NCI-H2029 (cell line): ENCODE measurements around the gene DDX18.

ENCODE experiments used
- DNase-seq: peaks from one replicate; lab custom pipeline; 2025; lab: John Stamatoyannopoulos, UW

Gene DDX18

DNA sequence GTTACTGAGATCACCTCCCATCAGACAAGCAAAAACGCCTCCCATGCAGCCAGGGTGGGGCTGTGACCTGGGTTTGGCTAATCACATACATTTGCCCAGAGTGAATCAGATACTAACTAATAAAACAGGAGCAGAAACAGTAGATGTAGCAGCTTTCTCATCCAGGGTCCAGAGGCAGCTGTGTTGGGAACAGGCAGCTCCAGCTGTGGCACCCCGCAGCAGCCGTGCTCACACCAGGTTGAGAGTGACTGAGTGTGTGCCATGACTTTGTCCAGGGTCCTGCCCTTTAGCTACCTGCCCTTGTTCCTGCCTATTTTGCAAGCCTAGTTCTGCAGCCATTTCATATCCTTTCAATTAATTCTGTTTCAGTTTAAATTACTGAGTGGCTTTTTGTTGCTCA, 20.5 kb downstream of the DDX18 start:
- DNase-seq: no peak

DNA sequence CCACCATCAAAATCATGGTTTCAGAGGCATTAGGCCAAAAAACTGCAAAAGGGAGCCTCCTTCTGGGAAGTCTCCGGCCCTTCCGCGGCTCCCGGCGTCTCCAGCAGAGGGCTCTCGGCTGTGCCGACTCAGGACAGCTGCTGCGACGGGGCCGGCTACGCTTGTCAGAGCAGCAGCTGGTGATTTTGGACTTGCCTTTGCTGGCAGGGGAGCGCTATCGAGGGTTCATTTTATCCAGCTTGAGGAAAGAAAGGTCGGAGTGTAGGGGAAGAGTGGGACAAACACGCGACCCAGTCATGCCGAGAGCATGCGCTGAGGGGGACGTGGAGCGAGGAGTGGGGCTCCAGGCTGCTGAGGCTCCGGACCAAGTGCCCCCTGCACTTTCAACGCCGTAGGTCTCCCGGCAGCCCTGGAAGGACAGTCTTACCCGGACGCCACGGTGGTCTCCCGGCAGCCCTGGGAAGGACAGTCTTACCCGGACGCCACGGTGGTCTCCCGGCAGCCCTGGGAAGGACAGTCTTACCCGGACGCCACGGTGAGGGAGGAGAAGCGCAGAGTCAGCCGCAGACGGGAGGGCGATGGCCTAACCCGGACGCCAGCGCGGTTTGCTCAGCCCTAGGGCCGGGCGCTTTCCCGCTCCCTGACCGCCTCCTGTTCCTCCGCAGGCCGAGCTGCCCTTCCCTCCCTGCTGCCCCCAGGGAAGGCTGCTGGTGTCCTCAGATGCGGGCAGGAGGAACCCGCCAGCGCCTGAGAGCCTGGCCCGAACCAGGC, 21.7 kb downstream of the DDX18 start:
- DNase-seq: no peak

DNA sequence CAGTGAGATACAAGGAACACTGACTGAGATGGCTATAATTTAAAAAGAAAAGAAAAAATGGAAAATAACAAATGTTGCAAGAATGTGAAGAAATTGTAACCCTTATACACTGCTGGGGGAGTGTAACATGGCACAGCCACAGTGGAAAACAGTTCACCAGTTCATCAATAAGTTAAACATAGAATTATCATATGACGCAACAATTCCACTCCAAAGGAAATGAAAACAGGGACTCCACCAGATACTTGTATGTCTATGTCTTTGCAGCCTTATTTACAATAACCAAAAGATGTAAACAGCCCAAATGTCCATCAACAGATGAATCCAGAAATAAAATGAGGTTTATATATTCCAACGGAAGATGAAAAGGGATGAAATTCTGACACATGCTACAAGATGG, 30.8 kb downstream of the DDX18 start:
- no peak for DNase-seq

DNA sequence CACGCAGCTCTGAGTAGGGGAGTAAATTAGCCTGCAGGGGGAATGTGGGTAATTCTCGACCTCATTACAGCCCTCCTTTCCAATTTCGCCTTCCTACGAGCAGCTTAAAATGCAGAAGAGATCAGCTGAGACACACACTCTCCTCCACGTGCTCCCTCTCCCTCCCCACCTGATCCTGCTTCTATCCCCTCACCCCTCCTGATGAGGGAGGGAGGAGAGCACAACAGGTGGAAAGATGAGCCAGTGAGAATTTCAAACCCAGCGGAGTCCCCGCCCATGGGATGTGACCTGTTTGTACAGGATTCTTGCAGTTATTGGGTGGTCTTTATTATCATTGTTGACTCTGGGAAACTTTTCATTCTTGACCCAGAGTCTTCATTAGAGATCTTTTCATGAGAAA, 35.5 kb downstream of the DDX18 start:
- DNase-seq: no peak

DNA sequence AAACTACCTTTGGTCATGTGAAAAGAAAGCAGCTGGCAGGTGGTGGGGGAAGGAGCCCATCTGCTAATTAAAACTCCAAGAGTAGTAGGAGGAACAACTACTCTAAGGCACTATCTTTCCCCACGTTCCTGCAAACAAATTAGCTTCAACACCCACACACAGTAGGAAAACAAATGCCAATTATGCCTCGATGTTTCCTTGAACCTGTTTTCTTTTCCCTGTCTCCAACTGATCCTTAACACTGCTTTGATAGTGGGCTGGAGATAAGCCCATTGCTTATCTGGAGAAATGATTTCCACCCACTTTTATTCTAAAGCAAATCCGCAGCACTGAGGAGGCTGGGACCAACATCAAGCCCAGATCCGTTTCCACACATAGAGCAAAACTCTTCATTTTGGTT, 36.0 kb downstream of the DDX18 start:
- no peak for DNase-seq

DNA sequence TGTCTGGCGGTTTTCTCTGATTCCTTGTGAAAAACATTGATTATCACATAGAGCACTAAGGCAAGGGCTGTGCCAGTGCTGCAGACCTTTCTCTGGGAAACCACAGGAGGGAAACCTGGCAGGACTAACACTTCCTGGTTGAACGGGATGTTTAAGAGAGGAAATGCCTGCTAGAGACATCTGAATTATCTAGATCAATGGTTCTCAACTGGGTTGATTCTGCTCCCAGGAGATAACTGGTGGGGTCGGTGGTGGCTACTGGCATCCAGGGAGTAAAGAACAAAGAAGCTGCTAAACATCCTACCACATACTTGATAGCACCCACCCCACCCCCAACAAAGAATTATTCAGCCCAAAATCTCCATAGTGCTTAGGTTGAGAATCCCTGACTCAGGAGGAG, 37.5 kb downstream of the DDX18 start:
- no peak for DNase-seq

DNA sequence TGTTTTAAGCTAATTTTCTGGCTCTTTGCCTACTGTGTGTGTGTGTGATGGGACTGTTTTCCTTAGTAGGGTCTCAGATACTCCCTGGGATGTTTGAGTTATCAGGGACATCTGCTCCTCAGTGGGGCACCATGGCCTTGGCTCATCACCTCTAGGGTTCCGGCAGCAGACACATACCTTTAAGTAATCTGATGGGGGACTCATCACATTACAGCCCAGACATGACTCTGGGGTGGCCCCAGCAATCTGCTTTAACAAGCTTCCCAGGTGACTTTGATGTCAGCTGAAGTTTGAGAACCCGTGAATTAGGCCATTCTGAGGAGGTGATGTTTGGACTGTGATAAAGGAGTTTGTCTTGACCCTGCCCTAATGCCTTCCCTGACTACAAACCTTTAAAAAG, 38.8 kb downstream of the DDX18 start:
- no peak for DNase-seq

DNA sequence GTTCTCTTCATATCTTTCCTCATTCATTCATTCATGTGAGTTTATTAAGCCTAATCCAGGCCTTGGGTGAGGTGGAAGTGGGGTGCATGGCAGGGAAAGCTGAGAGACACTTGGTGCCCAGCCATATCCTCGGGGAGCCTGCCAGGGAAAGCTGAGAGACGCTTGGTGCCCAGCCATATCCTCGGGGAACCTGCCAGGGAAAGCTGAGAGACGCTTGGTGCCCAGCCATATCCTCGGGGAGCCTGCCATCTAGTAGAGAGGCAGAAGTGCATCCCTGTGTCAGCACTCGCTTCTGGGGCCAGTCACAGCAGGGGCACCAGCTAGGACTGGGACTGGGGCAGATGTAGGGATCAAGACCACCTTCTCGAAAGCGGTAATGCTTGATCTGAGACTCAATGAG, 39.4 kb downstream of the DDX18 start:
- DNase-seq: no peak

DNA sequence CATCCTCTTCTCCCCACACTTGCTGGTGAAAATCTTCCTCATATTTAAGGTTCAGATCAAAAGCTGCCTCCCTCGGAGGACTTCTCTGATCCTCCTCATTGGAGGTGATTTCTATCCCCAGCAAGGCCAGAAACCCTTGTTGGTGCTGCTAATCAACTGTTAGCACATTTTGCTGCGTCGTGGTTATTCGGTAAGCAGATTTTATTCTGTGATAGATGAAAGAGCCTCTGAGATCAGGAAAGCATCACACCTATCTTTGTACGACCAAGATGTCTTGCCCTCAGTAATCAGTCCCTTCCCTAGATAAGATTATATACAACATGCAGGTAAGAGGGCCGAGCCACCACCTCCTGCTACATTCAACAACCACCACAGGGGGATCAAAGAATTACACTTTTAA, 40.1 kb downstream of the DDX18 start:
- DNase-seq: no peak

DNA sequence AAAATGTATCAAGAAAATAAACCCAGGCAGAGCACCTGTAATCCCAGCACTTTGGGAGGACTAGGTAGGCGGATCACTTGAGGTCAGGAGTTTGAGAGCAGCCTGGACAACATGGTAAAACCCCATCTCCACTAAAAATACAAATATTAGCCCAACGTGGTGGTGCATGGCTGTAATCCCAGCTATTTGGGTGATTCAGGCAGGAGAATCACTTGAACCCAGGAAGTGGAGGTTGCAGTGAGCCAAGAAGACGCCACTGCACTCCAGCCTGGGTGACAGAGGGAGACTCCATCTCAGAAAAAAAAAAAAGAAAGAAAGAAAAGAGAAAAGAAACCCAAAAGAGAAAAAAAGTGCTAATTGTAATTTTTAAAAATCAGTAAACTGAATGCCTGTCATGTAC, 41.4 kb downstream of the DDX18 start:
- DNase-seq: no peak

DNA sequence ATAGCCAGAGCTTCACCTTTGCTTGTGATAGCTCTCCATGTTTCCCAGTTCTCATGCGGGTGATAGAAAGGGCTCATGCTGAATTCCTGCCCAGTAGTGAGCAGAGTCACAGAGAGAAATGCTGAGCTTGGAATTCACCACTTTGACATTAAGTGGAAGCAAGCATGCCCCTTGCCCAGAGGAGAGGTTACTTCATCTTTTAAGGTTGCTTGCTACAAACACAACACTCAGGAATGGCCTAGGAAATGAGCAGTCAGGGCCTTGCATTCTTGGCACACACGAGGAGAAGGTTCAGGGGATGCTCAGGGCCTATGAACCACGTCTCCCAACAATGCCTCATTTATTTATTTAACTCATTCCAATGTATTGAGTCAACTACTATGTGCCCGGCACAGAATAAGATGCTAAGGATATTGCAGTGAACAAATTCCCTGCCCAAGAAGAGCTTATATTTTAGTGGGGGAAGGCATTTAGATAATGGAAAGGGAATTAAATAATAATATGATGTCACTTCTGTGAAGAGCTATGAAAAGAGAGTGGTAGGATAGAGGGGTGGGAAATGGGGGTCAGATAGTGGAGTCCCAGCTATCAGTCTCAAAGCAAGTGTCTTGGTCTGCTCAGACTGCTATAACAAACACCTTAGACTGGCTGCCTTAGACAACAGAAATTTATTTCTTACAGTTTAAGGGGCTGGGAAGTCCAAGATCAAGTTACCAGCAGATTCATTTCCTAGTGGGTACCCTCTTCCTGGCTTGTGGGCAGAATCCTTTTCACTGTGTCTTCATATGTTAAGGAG, 42.1 kb downstream of the DDX18 start:
- DNase-seq: no peak

DNA sequence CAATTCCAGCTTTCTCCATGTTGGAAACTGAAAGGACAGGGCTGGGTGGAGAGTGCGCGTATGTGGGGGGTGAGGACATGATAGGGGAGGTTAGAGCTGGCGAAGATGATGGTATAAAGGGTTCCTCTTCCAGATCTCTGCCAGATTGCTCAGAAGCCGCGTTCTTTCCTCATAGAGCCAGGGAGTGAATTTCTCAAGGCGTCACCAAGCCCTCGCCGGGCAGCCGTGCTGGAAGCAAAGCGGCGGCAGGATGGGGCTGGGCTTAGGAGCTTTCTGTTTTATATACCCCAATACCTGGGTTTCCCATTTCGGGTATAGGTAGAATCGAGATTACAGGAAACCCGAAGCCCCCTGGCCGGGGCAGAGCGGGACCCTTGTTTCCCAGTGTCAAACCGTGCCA, 43.8 kb downstream of the DDX18 start:
- DNase-seq: no peak

DNA sequence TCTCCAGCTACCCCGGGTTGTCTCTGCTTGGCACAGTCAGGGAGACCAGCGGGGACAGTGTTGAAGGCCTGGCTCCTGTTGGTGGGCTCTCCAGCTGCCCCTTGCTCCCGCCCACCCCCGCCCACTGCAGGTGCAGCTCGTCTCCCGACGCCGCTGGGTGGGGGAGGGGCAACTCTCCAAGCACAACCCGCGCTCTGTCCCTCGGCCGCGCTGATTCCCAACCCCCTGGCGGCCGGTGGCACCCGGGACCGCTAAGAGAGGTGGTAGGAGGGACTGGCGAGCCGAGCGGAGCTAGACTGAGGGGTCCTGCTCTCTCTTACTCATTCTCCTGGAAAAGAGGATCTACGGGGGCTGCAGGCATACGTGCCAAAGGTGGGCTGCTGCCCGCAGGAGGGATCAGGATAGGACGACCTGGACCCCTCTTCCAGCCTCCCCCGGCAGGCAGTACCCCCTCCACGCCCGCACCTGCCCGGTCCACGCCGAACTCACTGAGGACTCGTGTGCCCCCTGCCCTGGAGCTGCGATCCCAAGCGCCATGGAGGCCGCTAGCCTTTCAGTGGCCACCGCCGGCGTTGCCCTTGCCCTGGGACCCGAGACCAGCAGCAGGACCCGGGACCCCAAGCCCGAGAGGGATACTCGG, 44.5 kb downstream of the DDX18 start:
- no peak for DNase-seq

DNA sequence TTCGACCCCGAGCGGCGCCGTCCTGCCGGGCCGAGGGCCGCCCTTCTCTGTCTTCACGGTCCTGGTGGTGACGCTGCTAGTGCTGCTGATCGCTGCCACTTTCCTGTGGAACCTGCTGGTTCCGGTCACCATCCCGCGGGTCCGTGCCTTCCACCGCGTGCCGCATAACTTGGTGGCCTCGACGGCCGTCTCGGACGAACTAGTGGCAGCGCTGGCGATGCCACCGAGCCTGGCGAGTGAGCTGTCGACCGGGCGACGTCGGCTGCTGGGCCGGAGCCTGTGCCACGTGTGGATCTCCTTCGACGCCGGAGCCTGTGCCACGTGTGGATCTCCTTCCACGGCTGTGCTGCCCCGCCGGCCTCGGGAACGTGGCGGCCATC, 45.0 kb downstream of the DDX18 start:
- DNase-seq: no peak

DNA sequence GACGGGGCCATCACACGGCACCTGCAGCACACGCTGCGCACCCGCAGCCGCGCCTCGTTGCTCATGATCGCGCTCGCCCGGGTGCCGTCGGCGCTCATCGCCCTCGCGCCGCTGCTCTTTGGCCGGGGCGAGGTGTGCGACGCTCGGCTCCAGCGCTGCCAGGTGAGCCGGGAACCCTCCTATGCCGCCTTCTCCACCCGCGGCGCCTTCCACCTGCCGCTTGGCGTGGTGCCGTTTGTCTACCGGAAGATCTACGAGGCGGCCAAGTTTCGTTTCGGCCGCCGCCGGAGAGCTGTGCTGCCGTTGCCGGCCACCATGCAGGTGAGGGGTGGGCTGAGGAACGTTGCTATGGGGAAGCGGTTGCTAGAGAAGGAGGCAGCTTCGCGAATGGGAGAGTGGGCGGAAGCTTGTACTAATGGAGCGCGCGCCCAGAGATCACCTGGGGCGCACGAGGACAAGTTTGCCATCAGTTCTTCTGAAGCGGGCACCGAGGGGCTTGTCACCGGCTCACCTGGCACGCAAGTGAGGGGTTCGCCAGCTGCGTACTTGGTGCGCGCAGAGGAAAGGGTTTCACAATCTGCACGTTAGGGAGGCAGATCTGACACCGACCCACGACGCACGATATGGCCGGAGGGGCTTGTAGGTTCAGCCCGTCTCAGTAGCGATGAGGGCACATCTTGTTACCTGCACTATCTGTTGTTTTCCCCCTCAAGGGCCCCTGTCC, 45.6 kb downstream of the DDX18 start:
- no peak for DNase-seq

DNA sequence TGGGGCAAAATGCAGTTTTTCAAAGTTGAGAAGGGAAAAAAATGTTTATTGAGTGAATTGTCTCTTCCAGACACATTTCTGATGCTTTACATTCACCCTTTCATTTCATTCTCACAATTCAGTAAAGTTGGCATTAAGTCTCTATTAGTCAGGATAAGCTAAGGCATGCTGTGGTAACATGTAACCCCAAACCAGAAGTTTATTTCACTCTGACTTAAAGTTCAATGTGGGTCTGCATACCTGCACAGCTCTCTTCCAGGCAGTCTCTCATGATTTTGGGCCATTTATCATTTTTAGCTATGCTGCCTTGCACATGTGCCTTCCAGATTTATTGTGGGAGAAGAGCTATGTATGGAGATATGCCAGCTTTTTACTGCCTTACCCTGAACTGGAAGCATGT, 48.0 kb downstream of the DDX18 start:
- no peak for DNase-seq

DNA sequence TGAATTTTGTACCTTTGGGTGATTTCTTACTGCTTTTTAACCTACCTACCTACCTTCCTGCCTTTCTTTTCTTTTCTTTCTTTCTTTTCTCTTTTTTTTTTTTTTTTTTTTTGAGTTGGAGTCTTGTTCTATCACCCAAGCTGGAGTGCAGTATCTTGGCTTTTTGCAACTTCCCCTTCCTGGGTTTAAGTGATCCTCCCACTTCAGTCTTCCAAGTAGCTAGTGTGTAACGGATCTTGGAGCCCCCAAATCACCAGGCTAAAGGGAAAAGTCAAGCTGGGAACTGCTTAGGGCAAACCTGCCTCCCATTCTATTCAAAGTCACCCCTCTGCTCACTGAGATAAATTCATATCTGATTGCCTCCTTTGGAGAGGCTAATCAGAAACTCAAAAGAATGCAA, 61.3 kb downstream of the DDX18 start:
- DNase-seq: no peak

DNA sequence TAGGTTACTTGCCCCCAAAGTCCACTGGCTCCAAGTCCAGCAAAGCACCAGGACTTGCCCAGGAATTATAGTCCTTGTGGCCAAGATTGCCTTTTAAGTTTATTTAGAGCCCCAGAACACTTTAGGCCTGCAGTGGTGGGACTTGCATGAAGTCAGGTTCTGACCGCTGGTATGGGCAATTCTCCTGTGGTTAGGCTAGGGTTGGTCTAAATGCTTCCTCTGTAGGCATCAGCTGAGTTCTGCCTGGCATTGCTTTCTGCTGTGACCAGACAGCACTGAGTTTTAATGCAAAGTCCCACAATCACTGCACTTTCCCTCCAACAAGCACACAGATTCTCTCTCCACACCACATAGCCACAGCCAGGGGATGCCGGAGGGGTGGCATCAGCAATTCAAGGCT, 64.5 kb downstream of the DDX18 start:
- no peak for DNase-seq
